Measurements from ENCODE around the gene CR2.

DNA sequence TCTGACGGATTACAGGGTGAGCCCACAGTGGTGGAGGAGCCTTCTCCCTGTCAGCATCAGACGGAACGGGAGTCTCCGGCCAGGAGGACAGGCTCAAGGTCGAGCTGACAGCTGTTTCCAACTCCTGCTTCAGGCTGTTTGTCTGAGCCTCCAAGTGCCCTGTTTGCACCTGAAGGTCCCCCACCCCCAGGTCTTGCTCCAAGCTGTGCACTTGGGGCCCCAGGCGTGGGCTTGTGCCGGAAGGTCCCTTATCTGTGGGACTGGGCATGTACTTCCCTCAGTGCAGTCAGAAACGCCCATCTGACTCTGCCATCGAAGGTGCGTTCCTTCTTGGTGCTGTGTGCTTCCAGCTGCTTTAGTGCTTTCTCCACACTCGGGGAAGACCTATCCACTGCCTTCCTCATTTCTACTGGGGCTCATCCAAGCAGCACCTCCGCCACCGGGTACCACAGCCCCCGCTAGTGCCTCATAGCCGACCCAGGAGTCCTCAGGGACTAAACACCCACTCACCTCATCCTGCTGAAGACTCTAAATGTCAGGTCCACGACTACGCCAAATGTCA, 29.5 kb upstream of the CR2 start:
- TF ChIP-seq, protein P1, sequence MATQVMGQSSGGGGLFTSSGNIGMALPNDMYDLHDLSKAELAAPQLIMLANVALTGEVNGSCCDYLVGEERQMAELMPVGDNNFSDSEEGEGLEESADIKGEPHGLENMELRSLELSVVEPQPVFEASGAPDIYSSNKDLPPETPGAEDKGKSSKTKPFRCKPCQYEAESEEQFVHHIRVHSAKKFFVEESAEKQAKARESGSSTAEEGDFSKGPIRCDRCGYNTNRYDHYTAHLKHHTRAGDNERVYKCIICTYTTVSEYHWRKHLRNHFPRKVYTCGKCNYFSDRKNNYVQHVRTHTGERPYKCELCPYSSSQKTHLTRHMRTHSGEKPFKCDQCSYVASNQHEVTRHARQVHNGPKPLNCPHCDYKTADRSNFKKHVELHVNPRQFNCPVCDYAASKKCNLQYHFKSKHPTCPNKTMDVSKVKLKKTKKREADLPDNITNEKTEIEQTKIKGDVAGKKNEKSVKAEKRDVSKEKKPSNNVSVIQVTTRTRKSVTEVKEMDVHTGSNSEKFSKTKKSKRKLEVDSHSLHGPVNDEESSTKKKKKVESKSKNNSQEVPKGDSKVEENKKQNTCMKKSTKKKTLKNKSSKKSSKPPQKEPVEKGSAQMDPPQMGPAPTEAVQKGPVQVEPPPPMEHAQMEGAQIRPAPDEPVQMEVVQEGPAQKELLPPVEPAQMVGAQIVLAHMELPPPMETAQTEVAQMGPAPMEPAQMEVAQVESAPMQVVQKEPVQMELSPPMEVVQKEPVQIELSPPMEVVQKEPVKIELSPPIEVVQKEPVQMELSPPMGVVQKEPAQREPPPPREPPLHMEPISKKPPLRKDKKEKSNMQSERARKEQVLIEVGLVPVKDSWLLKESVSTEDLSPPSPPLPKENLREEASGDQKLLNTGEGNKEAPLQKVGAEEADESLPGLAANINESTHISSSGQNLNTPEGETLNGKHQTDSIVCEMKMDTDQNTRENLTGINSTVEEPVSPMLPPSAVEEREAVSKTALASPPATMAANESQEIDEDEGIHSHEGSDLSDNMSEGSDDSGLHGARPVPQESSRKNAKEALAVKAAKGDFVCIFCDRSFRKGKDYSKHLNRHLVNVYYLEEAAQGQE (IDR thresholded peaks at IDR 0.05; ENCODE audit: insufficient read depth in 1 of 2, low read depth in 2 of 2, low read length in 2 of 2): no peak
- no peak for TF ChIP-seq POLR2AphosphoS5 (IDR thresholded peaks at IDR 0.05; ENCODE audit: low read depth, low read length)
- no peak for TF ChIP-seq SIN3A (IDR thresholded peaks at IDR 0.05; ENCODE audit: borderline replicate concordance, insufficient read depth, low read length)

Data from PFSK-1 (cell line).